T-cell (primary cell): Measurements from ENCODE around the gene ELFN2. TPM values are rescaled to one million over a fixed set of nuclear protein-coding genes. Genes with fewer than 3 reads are reported as not detected.

Experiments
- total RNA-seq, 35 experiments: library from RNA in 6 of 35; stranded (reverse) in 6 of 35; fragments of 120-200 nt in 1 of 35; gene quantifications; one replicate each; pipeline versions ENCODE4 v1.2.1 to v1.2.4 and lab custom pipeline; 2013 to 2026

ELFN2 gene
- total RNA-seq, 5 donors from 2014 or later (not counting 1 experiment from before 2014, with no cell fraction given): 0.09 to 0.88 (median 0.70) TPM

Other genes with a start within 250 kb of the ELFN2 start
- 10 to 100 TPM in 4 of 5 donors, 1 to 10 TPM in 1; 9.0 to 26.4 (median 22.0) TPM for gene C1QTNF6, start 239.2 kb downstream of the ELFN2 start, total RNA-seq
- 1 to 10 TPM; 4.6 to 8.7 (median 5.3) TPM for gene SSTR3, start 215.0 kb downstream of the ELFN2 start, total RNA-seq
- gene RAC2, start 183.2 kb downstream of the ELFN2 start, total RNA-seq: 100 to 1,000 TPM; 353 to 413 (median 385) TPM
- gene CYTH4, start 145.0 kb downstream of the ELFN2 start, total RNA-seq: 100 to 1,000 TPM; 146 to 181 (median 151) TPM
- 100 to 1,000 TPM; 153 to 296 (median 268) TPM for gene MFNG, start 58.9 kb upstream of the ELFN2 start, total RNA-seq
- gene CARD10, start 91.9 kb upstream of the ELFN2 start, total RNA-seq: under 1 TPM in 4 of 5 donors, not detected in 1; 0.44 to 0.79 (median 0.52) TPM
- gene CDC42EP1, start 133.0 kb upstream of the ELFN2 start, total RNA-seq: under 1 TPM in 3 of 5 donors, not detected in 2; 0.47 to 0.73 (median 0.62) TPM
- 1 to 10 TPM in 1 of 5 donors, under 1 TPM in 1, not detected in 3; 0.63 to 1.4 TPM for gene LGALS2, start 152.6 kb upstream of the ELFN2 start, total RNA-seq
- 100 to 1,000 TPM in 2 of 5 donors, 10 to 100 TPM in 3; 83.8 to 105 (median 97.7) TPM for gene GGA1, start 181.4 kb upstream of the ELFN2 start, total RNA-seq
- gene SH3BP1, start 212.2 kb upstream of the ELFN2 start, total RNA-seq: 100 to 1,000 TPM in 1 of 5 donors, 10 to 100 TPM in 4; 91.3 to 111 (median 93.6) TPM
- gene PDXP, start 231.2 kb upstream of the ELFN2 start, total RNA-seq: 10 to 100 TPM in 3 of 5 donors, 1 to 10 TPM in 2; 3.1 to 11.3 (median 10.7) TPM
- 100 to 1,000 TPM in 2 of 5 donors, 10 to 100 TPM in 3; 39.5 to 206 (median 99.2) TPM for gene LGALS1, start 248.2 kb upstream of the ELFN2 start, total RNA-seq